Liver (tissue), 3 donors: ENCODE measurements around the gene TECPR1.

ENCODE experiments used
- CTCF ChIP-seq: fragments of 150-350 bp; IDR thresholded peaks from 2 replicates; pipeline ENCODE4 v1.5.1; 2017; ENCODE audit warnings: improper control_type of control experiment, low read depth, low read length; ENCODE audit not compliant: missing input control
- EGR1 ChIP-seq, 2 donors: IDR thresholded peaks; 2 replicates each; pipeline ENCODE4 v1.6.1; 2016 to 2018; ENCODE audit warnings: antibody characterized with exemption in 2 of 2, low read depth in 2 of 2
- GABPA ChIP-seq, 2 donors: IDR thresholded peaks in 1 of 2; conservative IDR thresholded peaks in 1 of 2; 2 replicates each; pipeline ENCODE4 v1.6.1; 2016; ENCODE audit warnings: antibody characterized with exemption in 2 of 2, mild to moderate bottlenecking in 1 of 2, moderate library complexity in 1 of 2
- HNF4G ChIP-seq: IDR thresholded peaks from 2 replicates; pipeline ENCODE4 v1.6.1; 2016; ENCODE audit warnings: antibody characterized with exemption
- JUND ChIP-seq, 2 donors: IDR thresholded peaks; 2 replicates each; pipeline ENCODE4 v1.6.1; 2016; ENCODE audit warnings: antibody characterized with exemption in 2 of 2
- NR2F2 ChIP-seq: IDR thresholded peaks from 2 replicates; pipeline ENCODE4 v1.6.1; 2016; ENCODE audit warnings: antibody characterized with exemption
- RAD21 ChIP-seq, 2 donors: IDR thresholded peaks; 2 replicates each; pipeline ENCODE4 v1.6.1; 2016; ENCODE audit warnings: antibody characterized with exemption in 2 of 2, mild to moderate bottlenecking in 2 of 2
- REST ChIP-seq: IDR thresholded peaks from 2 replicates; pipeline ENCODE4 v1.6.1; 2016; ENCODE audit warnings: antibody characterized with exemption, mild to moderate bottlenecking
- SP1 ChIP-seq: IDR thresholded peaks from 2 replicates; pipeline ENCODE4 v1.6.1; 2018; ENCODE audit warnings: antibody characterized with exemption, mild to moderate bottlenecking
- TAF1 ChIP-seq: conservative IDR thresholded peaks from 2 replicates; pipeline ENCODE4 v1.6.1; 2016; ENCODE audit warnings: antibody characterized with exemption, mild to moderate bottlenecking
- YY1 ChIP-seq: IDR thresholded peaks from 2 replicates; pipeline ENCODE4 v1.6.1; 2016; ENCODE audit warnings: antibody characterized with exemption, mild to moderate bottlenecking
- ZBTB33 ChIP-seq: IDR thresholded peaks from 2 replicates; pipeline ENCODE4 v1.6.1; 2016; ENCODE audit warnings: antibody characterized with exemption
- TF ChIP-seq, protein P1 (sequence below): IDR thresholded peaks from 2 replicates; pipeline ENCODE4 v1.6.1; 2016; ENCODE audit warnings: antibody characterized with exemption
- TF ChIP-seq, protein P2 (sequence below): IDR thresholded peaks from 2 replicates; pipeline ENCODE4 v1.6.1; 2016; ENCODE audit warnings: antibody characterized with exemption
- donor health status: healthy.
- donor health status: healthy.

GRCh38 chr7:98213296-98213887, 38.6 kb downstream of the TECPR1 start:
- TF ChIP-seq CTCF: no peak
- no peak for TF ChIP-seq TAF1
- no peak for TF ChIP-seq SP1
- TF ChIP-seq REST: no peak
- TF ChIP-seq NR2F2: no peak
- TF ChIP-seq GABPA (IDR thresholded peaks at IDR 0.05 in 1 of 2, conservative IDR thresholded peaks at IDR 0.05 in 1 of 2): no peak
- no peak for TF ChIP-seq EGR1 (IDR thresholded peaks at IDR 0.05; ENCODE audit: low read depth in 2 of 2)
- no peak for TF ChIP-seq YY1
- TF ChIP-seq, protein P1, sequence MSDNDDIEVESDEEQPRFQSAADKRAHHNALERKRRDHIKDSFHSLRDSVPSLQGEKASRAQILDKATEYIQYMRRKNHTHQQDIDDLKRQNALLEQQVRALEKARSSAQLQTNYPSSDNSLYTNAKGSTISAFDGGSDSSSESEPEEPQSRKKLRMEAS: no peak
- no peak for TF ChIP-seq JUND (IDR thresholded peaks at IDR 0.05)
- no peak for TF ChIP-seq HNF4G
- no peak for TF ChIP-seq ZBTB33
- no peak for TF ChIP-seq RAD21 (IDR thresholded peaks at IDR 0.05)
- TF ChIP-seq, protein P2, sequence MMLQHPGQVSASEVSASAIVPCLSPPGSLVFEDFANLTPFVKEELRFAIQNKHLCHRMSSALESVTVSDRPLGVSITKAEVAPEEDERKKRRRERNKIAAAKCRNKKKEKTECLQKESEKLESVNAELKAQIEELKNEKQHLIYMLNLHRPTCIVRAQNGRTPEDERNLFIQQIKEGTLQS: no peak
